Spleen (tissue), 11 donors: Measurements from ENCODE around the gene TPM1. TPM values are rescaled to one million over a fixed set of nuclear protein-coding genes. Genes with fewer than 3 reads are reported as not detected.

Source experiments
- DNase-seq: peaks from one replicate; pipeline ENCODE4 v3.0.0-alpha.2; 2020
- H3K27ac ChIP-seq, 8 donors: fragments of 200-600 bp; sonication (generic) in 7 of 8; 1 replicate in 4 of 8; 2 replicates in 4 of 8; pipeline versions ENCODE4 v1.5.0 to v1.8.0; 2016 to 2021; ENCODE audit warnings: inconsistent platforms in 4 of 8, mild to moderate bottlenecking in 4 of 8, moderate library complexity in 1 of 8
- H3K27me3 ChIP-seq, 7 donors: fragments of 200-600 bp; sonication (generic) in 6 of 7; replicated peaks in 1 of 7; 1 replicate in 4 of 7; 2 replicates in 3 of 7; pipeline versions ENCODE4 v1.5.0 to v1.8.0; 2016 to 2021; ENCODE audit warnings: inconsistent platforms in 3 of 7, mild to moderate bottlenecking in 1 of 7
- H3K36me3 ChIP-seq, 6 donors: fragments of 200-600 bp; sonication (generic) in 5 of 6; 1 replicate in 4 of 6; 2 replicates in 2 of 6; pipeline versions ENCODE4 v1.5.0 to v1.8.0; 2016 to 2021; ENCODE audit warnings: inconsistent platforms in 2 of 6
- H3K4me1 ChIP-seq, 6 donors: fragments of 200-600 bp; sonication (generic) in 5 of 6; 1 replicate in 3 of 6; 2 replicates in 3 of 6; pipeline versions ENCODE4 v1.5.0 to v1.8.0; 2016 to 2021; ENCODE audit warnings: inconsistent platforms in 3 of 6
- H3K4me3 ChIP-seq, 8 donors: fragments of 200-600 bp; sonication (generic) in 7 of 8; 1 replicate in 4 of 8; 2 replicates in 4 of 8; pipeline versions ENCODE4 v1.5.0 to v1.8.0; 2016 to 2021; ENCODE audit warnings: inconsistent platforms in 4 of 8, mild to moderate bottlenecking in 4 of 8, moderate library complexity in 2 of 8
- H3K9me3 ChIP-seq, 8 donors: fragments of 200-600 bp; sonication (generic) in 7 of 8; 1 replicate in 4 of 8; 2 replicates in 4 of 8; pipeline versions ENCODE4 v1.5.0 to v1.8.0; 2016 to 2021; ENCODE audit warnings: inconsistent platforms in 4 of 8
- CTCF ChIP-seq, 11 experiments: fragments of 200-600 bp in 7 of 11; fragments of 450-650 bp in 4 of 11; sonication (generic) in 4 of 11; IDR thresholded peaks in 8 of 11; conservative IDR thresholded peaks in 3 of 11; 1 replicate in 7 of 11; 2 replicates in 4 of 11; pipeline versions ENCODE4 v1.4.0 to v1.8.0; 2016 to 2021; ENCODE audit warnings: antibody characterized with exemption in 11 of 11, inconsistent platforms in 4 of 11, mild to moderate bottlenecking in 1 of 11
- POLR2A ChIP-seq, 3 donors: fragments of 450-650 bp; IDR thresholded peaks; one replicate each; pipeline ENCODE4 v1.5.1; 2017; ENCODE audit warnings: antibody characterized with exemption in 3 of 3, mild to moderate bottlenecking in 1 of 3
- POLR2AphosphoS5 ChIP-seq, 3 donors: sonication (generic); formaldehyde crosslinking; IDR thresholded peaks; one replicate each; pipeline ENCODE4 v1.5.1; 2017; ENCODE audit warnings: antibody characterized with exemption in 3 of 3
- WGBS, 5 donors: extraction: QIAGEN DNeasy Blood & Tissue Kit in 3 of 5; methylation state at CpG; one replicate each; pipeline versions ENCODE4 v1.1.5 to v1.1.7; 2013 to 2018; 5-methylcytosine and 5-hydroxymethylcytosine counted together
- intact Hi-C: fragments of 100-400 bp; cut with DNase I; formaldehyde crosslinking; loops from one replicate; pipeline ENCODE4 v1.15.0; 2023; ENCODE audit warnings: low total_unique reads
- polyA plus RNA-seq, 3 donors: library from polyadenylated mRNA; stranded (reverse); fragments of 200-250 nt; gene quantifications; one replicate each; pipeline ENCODE4 v1.2.1, GENCODE V29; 2013
- total RNA-seq, 7 donors: library from RNA; depleted of rRNA in 3 of 7; stranded (reverse); fragments of >200 nt in 3 of 7; fragmentation: NEBNext Ultra II Directional in 4 of 7; extraction: Animal tissue kit (Norgen Biotek cat#: 25700) in 4 of 7; gene quantifications; one replicate each; pipeline versions ENCODE4 v1.1.0 to v1.2.1, GENCODE V29; 2016 to 2021
- donor health status: healthy with polysubstance abuse.
- donor health status: DM: no; HTN: no; CAD: no; lungs with moderate emphysema.
- donor health status: DM: no; HTN: no; CAD: no.
- donor health status: Bipolar disorder and iron deficiency.
- donor health status: healthy.
- donor health status: DM: no; HTN: no; CAD: no.
- donor health status: DM: yes; HTN: yes; CAD: no.

The TPM1 gene
- total and polyA plus RNA-seq, 10 donors: 70.6 to 317 (median 123) TPM

GRCh38 chr15:63077952-63078351 is 35.4 kb downstream of the TPM1 start:
- Histone ChIP-seq H3K9me3 (no peaks in the 10 kb centered on the region), H3K4me1 (peaks cover 0 to 24% (median 7%) of the 10 kb centered on the region in 6 donors), H3K27me3 (peaks cover 0 to 23% (median 0%) of the 10 kb centered on the region in 7 donors), H3K27ac (no peak overlapping the region), H3K4me3 (no peak overlapping the region), H3K36me3 (no peaks in the 10 kb centered on the region)
- intact Hi-C loops: no loop called here
- 75 to 93% (median 89%) methylated on average over 6 of the region's 6 CpGs for WGBS, 5 donors
- DNase-seq: no peak
- TF ChIP-seq CTCF (IDR thresholded peaks at IDR 0.05 in 8 of 11, conservative IDR thresholded peaks at IDR 0.05 in 3 of 11) (no peak), POLR2AphosphoS5 (IDR thresholded peaks at IDR 0.05) (no peak), POLR2A (IDR thresholded peaks at IDR 0.05) (no peak)

GRCh38 chr15:63079947-63080626 is 37.5 kb downstream of the TPM1 start:
- H3K27ac ChIP-seq: no peak overlapping the region
- no peaks in the 10 kb centered on the region for H3K9me3 ChIP-seq
- H3K36me3 ChIP-seq: no peaks in the 10 kb centered on the region
- no peak for TF ChIP-seq POLR2A (IDR thresholded peaks at IDR 0.05)
- TF ChIP-seq CTCF (IDR thresholded peaks at IDR 0.05 in 8 of 11, conservative IDR thresholded peaks at IDR 0.05 in 3 of 11): no peak
- peaks cover 0 to 24% (median 7%) of the 10 kb centered on the region in 6 donors for H3K4me1 ChIP-seq
- intact Hi-C loops: no loop called here
- H3K4me3 ChIP-seq: no peak overlapping the region
- DNase-seq: no peak
- 81 to 92% (median 90%) methylated on average over 11 to 13 of the region's 13 CpGs for WGBS, 5 donors
- H3K27me3 ChIP-seq: peaks cover 0 to 23% (median 0%) of the 10 kb centered on the region in 7 donors

GRCh38 chr15:63080634-63081250 is 38.2 kb downstream of the TPM1 start:
- no peaks in the 10 kb centered on the region for H3K36me3 ChIP-seq
- no peaks in the 10 kb centered on the region for H3K9me3 ChIP-seq
- WGBS, 5 donors: 88 to 93% (median 92%) methylated on average over 10 of the region's 10 CpGs
- no peak for DNase-seq
- H3K4me3 ChIP-seq: no peak overlapping the region
- intact Hi-C loops: no loop called here
- no peak overlapping the region for H3K27ac ChIP-seq
- peaks cover 0 to 17% (median 6%) of the 10 kb centered on the region in 6 donors for H3K4me1 ChIP-seq
- TF ChIP-seq POLR2A (IDR thresholded peaks at IDR 0.05) (no peak), POLR2AphosphoS5 (IDR thresholded peaks at IDR 0.05) (no peak), CTCF (IDR thresholded peaks at IDR 0.05 in 8 of 11, conservative IDR thresholded peaks at IDR 0.05 in 3 of 11) (no peak)
- H3K27me3 ChIP-seq: peaks cover 0 to 23% (median 0%) of the 10 kb centered on the region in 7 donors

GRCh38 chr15:63082366-63082765 is 39.8 kb downstream of the TPM1 start:
- no peak for DNase-seq
- Histone ChIP-seq H3K36me3 (no peaks in the 10 kb centered on the region), H3K27me3 (peaks cover 0 to 23% (median 0%) of the 10 kb centered on the region in 7 donors), H3K4me1 (peaks cover 0 to 1% (median 0%) of the 10 kb centered on the region in 6 donors), H3K9me3 (no peaks in the 10 kb centered on the region), H3K27ac (no peak overlapping the region), H3K4me3 (no peak overlapping the region)
- intact Hi-C loops: no loop called here
- TF ChIP-seq POLR2AphosphoS5 (IDR thresholded peaks at IDR 0.05) (no peak), CTCF (IDR thresholded peaks at IDR 0.05 in 8 of 11, conservative IDR thresholded peaks at IDR 0.05 in 3 of 11) (no peak), POLR2A (IDR thresholded peaks at IDR 0.05) (no peak)
- WGBS, 5 donors: 73 to 78% (median 75%) methylated on average over 3 to 4 of the region's 4 CpGs
